ENCODE data around the gene ALDH16A1.
"Not testable (repeated sequence)": the region's sequence is repeated elsewhere in the genome, so short reads cannot be mapped to it uniquely, and the experiment has no call there.

DNA sequence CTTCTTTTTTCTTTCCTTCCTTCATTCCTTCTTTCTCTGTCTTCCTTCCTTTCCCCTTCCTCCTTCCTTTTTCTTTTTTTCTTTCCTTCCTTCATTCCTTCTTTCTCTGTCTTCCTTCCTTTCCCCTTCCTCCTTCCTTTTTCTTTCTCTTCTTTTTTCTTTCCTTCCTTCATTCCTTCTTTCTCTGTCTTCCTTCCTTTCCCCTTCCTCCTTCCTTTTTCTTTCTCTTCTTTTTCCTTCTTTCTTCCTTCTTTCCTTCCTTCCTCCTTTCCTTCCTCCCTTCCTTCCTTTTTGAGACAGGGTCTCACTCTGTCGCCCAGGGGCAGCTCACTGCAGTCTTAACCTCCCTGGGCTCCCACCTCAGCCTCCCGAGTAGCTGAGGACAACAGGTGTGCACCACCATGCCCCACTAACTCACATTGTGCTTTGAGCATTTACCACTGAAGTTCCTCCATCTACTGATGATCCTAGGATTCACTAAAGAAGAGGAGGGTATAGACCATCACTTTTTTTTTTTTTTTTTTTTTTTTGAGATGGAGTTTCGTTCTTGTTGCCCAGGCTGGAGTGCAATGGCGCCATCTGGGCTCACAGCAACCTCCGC, 8.8 kb upstream of the ALDH16A1 start:
- TF ChIP-seq, protein P1, sequence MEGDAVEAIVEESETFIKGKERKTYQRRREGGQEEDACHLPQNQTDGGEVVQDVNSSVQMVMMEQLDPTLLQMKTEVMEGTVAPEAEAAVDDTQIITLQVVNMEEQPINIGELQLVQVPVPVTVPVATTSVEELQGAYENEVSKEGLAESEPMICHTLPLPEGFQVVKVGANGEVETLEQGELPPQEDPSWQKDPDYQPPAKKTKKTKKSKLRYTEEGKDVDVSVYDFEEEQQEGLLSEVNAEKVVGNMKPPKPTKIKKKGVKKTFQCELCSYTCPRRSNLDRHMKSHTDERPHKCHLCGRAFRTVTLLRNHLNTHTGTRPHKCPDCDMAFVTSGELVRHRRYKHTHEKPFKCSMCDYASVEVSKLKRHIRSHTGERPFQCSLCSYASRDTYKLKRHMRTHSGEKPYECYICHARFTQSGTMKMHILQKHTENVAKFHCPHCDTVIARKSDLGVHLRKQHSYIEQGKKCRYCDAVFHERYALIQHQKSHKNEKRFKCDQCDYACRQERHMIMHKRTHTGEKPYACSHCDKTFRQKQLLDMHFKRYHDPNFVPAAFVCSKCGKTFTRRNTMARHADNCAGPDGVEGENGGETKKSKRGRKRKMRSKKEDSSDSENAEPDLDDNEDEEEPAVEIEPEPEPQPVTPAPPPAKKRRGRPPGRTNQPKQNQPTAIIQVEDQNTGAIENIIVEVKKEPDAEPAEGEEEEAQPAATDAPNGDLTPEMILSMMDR (IDR thresholded peaks at IDR 0.05) = not testable (repeated sequence)
- TF ChIP-seq POLR2A (IDR thresholded peaks at IDR 0.05) = peak in 1 of 3 donors; percentile 2

All from body of pancreas (tissue), 4 donors.